IPS-15b (cell line): ENCODE data around the gene ZFHX3.

Experiments
- H3K27me3 ChIP-seq: one replicate; pipeline ENCODE4 v1.6.1; 2013; ENCODE audit warnings: low read length; ENCODE audit not compliant: control insufficient read depth, insufficient read depth
- H3K36me3 ChIP-seq: one replicate; pipeline ENCODE4 v1.6.1; 2013; ENCODE audit warnings: low read length; ENCODE audit not compliant: control insufficient read depth, insufficient read depth
- H3K4me1 ChIP-seq: one replicate; pipeline ENCODE4 v1.6.1; 2013; ENCODE audit warnings: mild to moderate bottlenecking, low read length; ENCODE audit not compliant: control insufficient read depth, insufficient read depth
- H3K4me3 ChIP-seq: one replicate; pipeline ENCODE4 v1.5.1; 2013; ENCODE audit warnings: low read depth, low read length
- H3K9ac ChIP-seq: one replicate; pipeline ENCODE4 v1.6.1; 2013; ENCODE audit warnings: low read depth, mild to moderate bottlenecking, low read length
- H3K9me3 ChIP-seq: one replicate; pipeline ENCODE4 v1.6.1; 2013; ENCODE audit warnings: mild to moderate bottlenecking, low read length; ENCODE audit not compliant: control insufficient read depth, insufficient read depth

Gene ZFHX3

GRCh38 chr16:72969812-72970211 is 78.1 kb downstream of the ZFHX3 start:
- no peaks in the 10 kb centered on the region for H3K27me3 ChIP-seq
- H3K36me3 ChIP-seq, result no peaks in the 10 kb centered on the region

GRCh38 chr16:72969146-72969545 is 78.8 kb downstream of the ZFHX3 start:
- Histone ChIP-seq H3K36me3 (no peaks in the 10 kb centered on the region), H3K27me3 (no peaks in the 10 kb centered on the region), H3K4me1 (no peaks in the 10 kb centered on the region)

More at GRCh38 chr16:72969812-72970211, 78.1 kb downstream of the ZFHX3 start:
- no peak overlapping the region for H3K4me3 ChIP-seq
- no peak overlapping the region for H3K9ac ChIP-seq
- H3K9me3 ChIP-seq, result no peaks in the 10 kb centered on the region
- H3K4me1 ChIP-seq, result no peaks in the 10 kb centered on the region

GRCh38 chr16:72967941-72968340 is 80.0 kb downstream of the ZFHX3 start:
- Histone ChIP-seq H3K9me3 (no peaks in the 10 kb centered on the region), H3K4me3 (no peak overlapping the region), H3K9ac (no peak overlapping the region), H3K27me3 (no peaks in the 10 kb centered on the region), H3K36me3 (no peaks in the 10 kb centered on the region), H3K4me1 (no peaks in the 10 kb centered on the region)

More at GRCh38 chr16:72969146-72969545, 78.8 kb downstream of the ZFHX3 start:
- no peak overlapping the region for H3K4me3 ChIP-seq
- H3K9ac ChIP-seq, result no peak overlapping the region
- no peaks in the 10 kb centered on the region for H3K9me3 ChIP-seq

GRCh38 chr16:72963533-72964315 is 84.2 kb downstream of the ZFHX3 start:
- Histone ChIP-seq H3K27me3 (no peaks in the 10 kb centered on the region), H3K9ac (no peak overlapping the region), H3K36me3 (no peaks in the 10 kb centered on the region)

GRCh38 chr16:72962347-72962746 is 85.6 kb downstream of the ZFHX3 start:
- no peak overlapping the region for H3K9ac ChIP-seq
- H3K4me3 ChIP-seq, result no peak overlapping the region
- H3K4me1 ChIP-seq, result no peaks in the 10 kb centered on the region
- no peaks in the 10 kb centered on the region for H3K27me3 ChIP-seq
- no peaks in the 10 kb centered on the region for H3K36me3 ChIP-seq
- H3K9me3 ChIP-seq, result no peaks in the 10 kb centered on the region

More at GRCh38 chr16:72963533-72964315, 84.2 kb downstream of the ZFHX3 start:
- Histone ChIP-seq H3K9me3 (no peaks in the 10 kb centered on the region), H3K4me3 (no peak overlapping the region), H3K4me1 (no peaks in the 10 kb centered on the region)

- H3K9ac ChIP-seq, result no peak overlapping the region
- no peaks in the 10 kb centered on the region for H3K27me3 ChIP-seq
- no peaks in the 10 kb centered on the region for H3K36me3 ChIP-seq
- no peaks in the 10 kb centered on the region for H3K4me1 ChIP-seq
- no peak overlapping the region for H3K4me3 ChIP-seq
- H3K9me3 ChIP-seq, result no peaks in the 10 kb centered on the region
Measured at GRCh38 chr16:72961863-72962262, 86.1 kb downstream of the ZFHX3 start.

GRCh38 chr16:72961115-72961832 is 86.7 kb downstream of the ZFHX3 start:
- no peaks in the 10 kb centered on the region for H3K4me1 ChIP-seq
- no peak overlapping the region for H3K9ac ChIP-seq
- H3K4me3 ChIP-seq, result no peak overlapping the region
- no peaks in the 10 kb centered on the region for H3K9me3 ChIP-seq
- no peaks in the 10 kb centered on the region for H3K36me3 ChIP-seq
- no peaks in the 10 kb centered on the region for H3K27me3 ChIP-seq

- H3K4me3 ChIP-seq, result no peak overlapping the region
- no peaks in the 10 kb centered on the region for H3K4me1 ChIP-seq
- no peak overlapping the region for H3K9ac ChIP-seq
- no peaks in the 10 kb centered on the region for H3K36me3 ChIP-seq
- H3K27me3 ChIP-seq, result no peaks in the 10 kb centered on the region
- H3K9me3 ChIP-seq, result no peaks in the 10 kb centered on the region
Measured at GRCh38 chr16:72960101-72960500, 87.8 kb downstream of the ZFHX3 start.

GRCh38 chr16:72959301-72959996 is 88.5 kb downstream of the ZFHX3 start:
- Histone ChIP-seq H3K9ac (no peak overlapping the region), H3K4me3 (no peak overlapping the region), H3K36me3 (no peaks in the 10 kb centered on the region), H3K9me3 (no peaks in the 10 kb centered on the region), H3K27me3 (no peaks in the 10 kb centered on the region), H3K4me1 (no peaks in the 10 kb centered on the region)

- Histone ChIP-seq H3K9me3 (no peaks in the 10 kb centered on the region), H3K36me3 (no peaks in the 10 kb centered on the region), H3K9ac (no peak overlapping the region), H3K4me3 (no peak overlapping the region), H3K4me1 (no peaks in the 10 kb centered on the region), H3K27me3 (no peaks in the 10 kb centered on the region)
Measured at GRCh38 chr16:72958522-72959076, 89.3 kb downstream of the ZFHX3 start.
